NOMO-1 treated with dmso at 0.1 percent for 144 hours (cell line): ENCODE data around the gene IDS.

Experiments used
- DNase-seq: peaks from one replicate; lab custom pipeline; 2025; ENCODE audit not compliant: unreplicated experiment; lab: John Stamatoyannopoulos, UW

The IDS gene

GRCh38 chrX:149462849-149463248 lies 42.3 kb downstream of the IDS start:
- DNase-seq, result no peak

- no peak for DNase-seq
Observed at GRCh38 chrX:149461746-149462145, 43.4 kb downstream of the IDS start.

GRCh38 chrX:149458586-149458985 lies 46.5 kb downstream of the IDS start:
- no peak for DNase-seq

- DNase-seq, result no peak
Observed at GRCh38 chrX:149456476-149457245, 48.4 kb downstream of the IDS start.

GRCh38 chrX:149455934-149456333 lies 49.2 kb downstream of the IDS start:
- no peak for DNase-seq

GRCh38 chrX:149453906-149454822 lies 50.9 kb downstream of the IDS start:
- DNase-seq, result no peak

GRCh38 chrX:149453030-149453429 lies 52.1 kb downstream of the IDS start:
- DNase-seq, result no peak

GRCh38 chrX:149433451-149433850 lies 71.7 kb downstream of the IDS start:
- no peak for DNase-seq

- DNase-seq, result no peak
Observed at GRCh38 chrX:149433051-149433450, 72.1 kb downstream of the IDS start.
